ENCODE data around the gene PARD3. TPM values are rescaled to one million over a fixed set of nuclear protein-coding genes. Genes with fewer than 3 reads are reported as not detected.

PARD3 gene
- total RNA-seq, 1 donor from 2014 or later, result 0.11 TPM

- ChIA-PET CTCF (no interaction called here), POLR2A (no interaction called here)
- Mint-ChIP-seq H3K36me3 (ENCODE audit: low read depth) (no peaks in the 10 kb centered on the region), H3K4me1 (no peaks in the 10 kb centered on the region), H3K27me3 (no peaks in the 10 kb centered on the region), H3K4me3 (no peak overlapping the region), H3K27ac (no peak overlapping the region), H3K9me3 (no peaks in the 10 kb centered on the region)
- ATAC-seq (ENCODE audit: low read depth), result no peak
- intact Hi-C loops (cut with micrococcal nuclease), result no loop called here
- no peak for DNase-seq
- TF ChIP-seq CTCF (IDR thresholded peaks at IDR 0.05), result no peak
Observed at GRCh38 chr10:34413756-34414587, 401.1 kb downstream of the PARD3 start.

DNA sequence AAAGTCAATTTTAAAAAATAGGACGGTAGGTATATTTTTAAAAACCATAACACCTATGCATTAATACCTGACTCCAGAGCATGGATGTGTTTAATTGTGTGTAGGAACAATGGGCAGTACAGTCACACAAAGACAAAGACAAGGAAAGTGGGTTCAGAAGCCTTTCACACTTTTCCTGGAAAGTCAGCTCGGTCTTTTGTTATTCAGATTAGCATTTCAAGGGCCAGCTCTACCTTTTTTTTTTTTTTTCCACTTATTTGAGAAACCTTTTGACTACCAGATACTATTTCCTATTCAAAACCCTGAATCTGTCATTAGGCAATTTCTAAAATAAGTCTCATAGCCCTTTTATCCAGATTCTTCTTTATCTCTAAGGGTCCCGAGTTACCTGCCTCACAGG is 401.9 kb downstream of the PARD3 start:
- Mint-ChIP-seq H3K36me3 (ENCODE audit: low read depth) (no peaks in the 10 kb centered on the region), H3K4me1 (no peaks in the 10 kb centered on the region), H3K27ac (no peak overlapping the region), H3K27me3 (no peaks in the 10 kb centered on the region), H3K4me3 (no peak overlapping the region), H3K9me3 (no peaks in the 10 kb centered on the region)
- intact Hi-C loops (cut with micrococcal nuclease), result no loop called here
- ATAC-seq (ENCODE audit: low read depth) (no peak), DNase-seq (no peak)
- CTCF ChIA-PET, result no interaction called here
- POLR2A ChIA-PET, result no interaction called here
- TF ChIP-seq CTCF (IDR thresholded peaks at IDR 0.05), result no peak

GRCh38 chr10:34408956-34409355 is 406.1 kb downstream of the PARD3 start:
- Mint-ChIP-seq H3K27me3 (no peaks in the 10 kb centered on the region), H3K4me3 (no peak overlapping the region), H3K4me1 (no peaks in the 10 kb centered on the region), H3K9me3 (no peaks in the 10 kb centered on the region), H3K36me3 (ENCODE audit: low read depth) (no peaks in the 10 kb centered on the region), H3K27ac (no peak overlapping the region)
- no peak for TF ChIP-seq CTCF (IDR thresholded peaks at IDR 0.05)
- ChIA-PET POLR2A (no interaction called here), CTCF (no interaction called here)
- intact Hi-C loops (cut with micrococcal nuclease), result no loop called here
- ATAC-seq (ENCODE audit: low read depth) (no peak), DNase-seq (no peak)

- ATAC-seq (ENCODE audit: low read depth) (no peak), DNase-seq (no peak)
- no peak overlapping the region for H3K4me3 Mint-ChIP-seq
- H3K27ac Mint-ChIP-seq, result no peak overlapping the region
- H3K27me3 Mint-ChIP-seq, result no peaks in the 10 kb centered on the region
- CTCF ChIA-PET, result no interaction called here
- H3K36me3 Mint-ChIP-seq (ENCODE audit: low read depth), result no peaks in the 10 kb centered on the region
- POLR2A ChIA-PET, result no interaction called here
- TF ChIP-seq CTCF (IDR thresholded peaks at IDR 0.05), result no peak
- intact Hi-C loops (cut with micrococcal nuclease), result no loop called here
- H3K4me1 Mint-ChIP-seq, result no peaks in the 10 kb centered on the region
- H3K9me3 Mint-ChIP-seq, result no peaks in the 10 kb centered on the region
Observed at GRCh38 chr10:34408381-34408780, 406.7 kb downstream of the PARD3 start.

DNA sequence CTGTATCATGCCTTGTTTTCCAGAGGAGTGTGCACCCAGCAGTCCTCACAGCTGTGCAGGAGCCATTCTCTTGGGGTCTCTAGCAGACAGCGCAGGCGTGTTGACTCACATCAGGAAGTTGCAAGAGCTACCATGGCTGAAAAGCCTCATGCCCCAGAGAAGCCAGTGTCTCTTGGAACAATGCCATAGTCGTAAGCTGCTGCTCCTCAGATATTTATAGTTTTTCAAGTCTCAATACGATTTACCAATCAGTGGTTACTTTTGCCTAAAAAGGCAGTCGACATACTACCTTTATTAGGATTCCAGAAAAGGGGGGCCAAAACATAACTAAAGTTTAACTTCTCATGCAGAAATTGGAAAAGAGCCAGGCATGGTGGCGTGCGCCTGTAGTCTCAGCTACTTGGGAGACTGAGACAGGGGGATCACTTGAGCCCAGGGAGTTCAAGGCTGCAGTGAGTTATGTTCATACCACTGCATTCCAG is 407.7 kb downstream of the PARD3 start:
- no peak for TF ChIP-seq CTCF (IDR thresholded peaks at IDR 0.05)
- no peak overlapping the region for H3K4me3 Mint-ChIP-seq
- no peak for DNase-seq
- ATAC-seq (ENCODE audit: low read depth), result no peak
- no peaks in the 10 kb centered on the region for H3K4me1 Mint-ChIP-seq
- H3K36me3 Mint-ChIP-seq (ENCODE audit: low read depth), result no peaks in the 10 kb centered on the region
- H3K27ac Mint-ChIP-seq, result no peak overlapping the region
- no peaks in the 10 kb centered on the region for H3K27me3 Mint-ChIP-seq
- POLR2A ChIA-PET, result no interaction called here
- no peaks in the 10 kb centered on the region for H3K9me3 Mint-ChIP-seq
- CTCF ChIA-PET, result no interaction called here
- intact Hi-C loops (cut with micrococcal nuclease), result no loop called here

All from activated B cell treated with CpG ODN at 0.5 μM for 24 hours (primary cell).